ENCODE results near the gene CHCHD3.

- no peak for TF ChIP-seq POLR2A (IDR thresholded peaks at IDR 0.05)
- TF ChIP-seq CTCF (IDR thresholded peaks at IDR 0.05) = no peak
These were observed 78.6 kb downstream of the CHCHD3 start for GRCh38 chr7:133003052-133003910.

Data from thyroid gland (tissue), 4 donors.